NCI-H146 (cell line): ENCODE measurements around the gene SPATA13.

Experiments
- DNase-seq: peaks from one replicate; lab custom pipeline; 2025; lab: John Stamatoyannopoulos, UW

Gene SPATA13

GRCh38 chr13:24223341-24224231 lies 63.1 kb downstream of the SPATA13 start:
- DNase-seq = no peak

- no peak for DNase-seq
Observed at GRCh38 chr13:24224232-24224680, 63.7 kb downstream of the SPATA13 start.

- DNase-seq = no peak
Observed at GRCh38 chr13:24225062-24225461, 64.5 kb downstream of the SPATA13 start.

- DNase-seq = no peak
Observed at GRCh38 chr13:24225930-24226329, 65.4 kb downstream of the SPATA13 start.

GRCh38 chr13:24226762-24227161 lies 66.2 kb downstream of the SPATA13 start:
- DNase-seq = no peak

GRCh38 chr13:24228852-24229458 lies 68.4 kb downstream of the SPATA13 start:
- DNase-seq = peak; percentile 36

- no peak for DNase-seq
Observed at GRCh38 chr13:24230428-24231072, 70.0 kb downstream of the SPATA13 start.

- no peak for DNase-seq
Observed at GRCh38 chr13:24231377-24231776, 70.9 kb downstream of the SPATA13 start.

- no peak for DNase-seq
Observed at GRCh38 chr13:24232037-24232436, 71.5 kb downstream of the SPATA13 start.

GRCh38 chr13:24232474-24232873 lies 72.0 kb downstream of the SPATA13 start:
- DNase-seq = no peak

GRCh38 chr13:24233351-24233901 lies 72.9 kb downstream of the SPATA13 start:
- no peak for DNase-seq

- DNase-seq = no peak
Observed at GRCh38 chr13:24234200-24234915, 73.8 kb downstream of the SPATA13 start.

GRCh38 chr13:24237356-24237755 lies 76.8 kb downstream of the SPATA13 start:
- DNase-seq = no peak

- no peak for DNase-seq
Observed at GRCh38 chr13:24241336-24241735, 80.8 kb downstream of the SPATA13 start.

GRCh38 chr13:24242100-24242499 lies 81.6 kb downstream of the SPATA13 start:
- no peak for DNase-seq

GRCh38 chr13:24243302-24243701 lies 82.8 kb downstream of the SPATA13 start:
- no peak for DNase-seq

- no peak for DNase-seq
Observed at GRCh38 chr13:24244802-24245201, 84.3 kb downstream of the SPATA13 start.

- DNase-seq = no peak
Observed at GRCh38 chr13:24247016-24247415, 86.5 kb downstream of the SPATA13 start.

GRCh38 chr13:24249624-24250023 lies 89.1 kb downstream of the SPATA13 start:
- DNase-seq = no peak

GRCh38 chr13:24250376-24251057 lies 90.0 kb downstream of the SPATA13 start:
- no peak for DNase-seq

- DNase-seq = no peak
Observed at GRCh38 chr13:24251525-24251924, 91.0 kb downstream of the SPATA13 start.
